ENCODE data around the gene TENM4. TPM values are rescaled to one million over a fixed set of nuclear protein-coding genes. Genes with fewer than 3 reads are reported as not detected.

TENM4 gene
- total and polyA plus RNA-seq, 4 donors: 0.02 to 0.33 (median 0.14) TPM

DNA sequence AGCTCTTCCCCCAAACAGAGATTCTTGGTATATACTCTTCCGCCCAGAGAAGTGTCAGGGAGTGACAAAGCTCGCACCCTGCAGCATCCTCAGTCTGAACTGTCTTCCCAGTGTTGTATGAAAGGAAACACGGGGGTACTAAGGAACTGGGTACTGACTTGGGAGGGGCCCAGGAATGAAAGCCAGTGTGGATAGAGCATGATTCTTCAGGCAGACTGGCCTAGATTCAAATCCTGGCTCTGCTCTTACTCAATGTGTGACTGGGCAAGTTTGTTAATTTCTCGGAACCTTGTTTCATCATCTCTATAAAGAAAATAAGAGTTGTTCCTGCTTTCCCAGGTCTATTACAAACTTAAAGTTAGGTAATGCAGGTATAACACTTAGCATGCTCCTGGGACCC is 600.2 kb downstream of the TENM4 start:
- peaks cover 0 to 9% (median 5%) of the 10 kb centered on the region in 4 donors for H3K4me1 ChIP-seq (ENCODE audit: control insufficient read depth in 4 of 4, insufficient read depth in 4 of 4, low read length in 3 of 4)
- 66% methylated on average over 4 of the region's 4 CpGs for WGBS
- no peak overlapping the region for H3K27ac ChIP-seq (ENCODE audit: low read depth in 1 of 2, low read length in 2 of 2)
- H3K9me3 ChIP-seq (ENCODE audit: control insufficient read depth in 4 of 4, low read length in 3 of 4): no peaks in the 10 kb centered on the region
- no peak overlapping the region for H3K4me3 ChIP-seq (ENCODE audit: low read depth in 1 of 3, low read length in 3 of 3)
- no peaks in the 10 kb centered on the region for H3K27me3 ChIP-seq (ENCODE audit: control insufficient read depth in 4 of 4, insufficient read depth in 4 of 4, low read length in 3 of 4)
- H3K36me3 ChIP-seq (ENCODE audit: control insufficient read depth in 4 of 4, insufficient read depth in 3 of 4, low read depth in 1 of 4, low read length in 3 of 4): no peaks in the 10 kb centered on the region
- TF ChIP-seq RXRA (IDR thresholded peaks at IDR 0.05) (peak in 1 of 2 donors; percentile 54), HNF4G (IDR thresholded peaks at IDR 0.05) (no peak), JUND (IDR thresholded peaks at IDR 0.05) (peak in 1 of 2 donors; percentile 58), ATF3 (IDR thresholded peaks at IDR 0.05) (no peak), HNF4A (conservative IDR thresholded peaks at IDR 0.05) (peak; percentile 48 to 63), RAD21 (IDR thresholded peaks at IDR 0.05) (peak in 1 of 2 donors; percentile 17), SP1 (IDR thresholded peaks at IDR 0.05) (peak; percentile 15)
- no peak overlapping the region for H3K9ac ChIP-seq (ENCODE audit: low read depth in 1 of 2, low read length in 2 of 2)
- no peak for DNase-seq (ENCODE audit: low spot score)

GRCh38 chr11:78840200-78840599 is 600.6 kb downstream of the TENM4 start:
- TF ChIP-seq TAF1 (conservative IDR thresholded peaks at IDR 0.05) (no peak), NR2F2 (IDR thresholded peaks at IDR 0.05) (peak; percentile 20)
- 79% methylated on average over 3 of the region's 3 CpGs for WGBS
- DNase-seq (ENCODE audit: low spot score): no peak
- peaks cover 0 to 9% (median 5%) of the 10 kb centered on the region in 4 donors for H3K4me1 ChIP-seq (ENCODE audit: control insufficient read depth in 4 of 4, insufficient read depth in 4 of 4, low read length in 3 of 4)
- no peaks in the 10 kb centered on the region for H3K27me3 ChIP-seq (ENCODE audit: control insufficient read depth in 4 of 4, insufficient read depth in 4 of 4, low read length in 3 of 4)
- H3K9ac ChIP-seq (ENCODE audit: low read depth in 1 of 2, low read length in 2 of 2): no peak overlapping the region
- no peak overlapping the region for H3K4me3 ChIP-seq (ENCODE audit: low read depth in 1 of 3, low read length in 3 of 3)
- no peaks in the 10 kb centered on the region for H3K9me3 ChIP-seq (ENCODE audit: control insufficient read depth in 4 of 4, low read length in 3 of 4)
- no peaks in the 10 kb centered on the region for H3K36me3 ChIP-seq (ENCODE audit: control insufficient read depth in 4 of 4, insufficient read depth in 3 of 4, low read depth in 1 of 4, low read length in 3 of 4)
- no peak overlapping the region for H3K27ac ChIP-seq (ENCODE audit: low read depth in 1 of 2, low read length in 2 of 2)

DNA sequence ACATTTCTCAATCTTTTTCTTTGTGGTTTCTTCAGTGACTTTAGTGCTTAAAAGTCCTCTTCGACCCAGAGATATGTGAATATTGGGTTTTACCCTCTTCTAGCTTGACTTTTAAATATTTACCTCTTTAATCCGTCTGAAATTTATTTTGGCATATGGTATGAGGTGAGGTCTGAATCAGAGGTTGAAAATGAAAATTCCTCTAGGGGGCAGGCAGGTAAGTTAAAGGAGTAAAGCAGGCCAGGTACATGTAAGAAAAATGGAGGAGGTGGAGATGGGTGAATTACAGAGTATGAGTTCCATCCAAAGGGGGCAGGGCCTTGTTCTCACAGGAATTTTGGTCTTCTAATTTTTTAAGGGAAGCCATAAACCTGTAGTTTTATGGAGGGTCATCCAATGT is 602.4 kb downstream of the TENM4 start:
- Histone ChIP-seq H3K36me3 (ENCODE audit: control insufficient read depth in 4 of 4, insufficient read depth in 3 of 4, low read depth in 1 of 4, low read length in 3 of 4) (no peaks in the 10 kb centered on the region), H3K4me3 (ENCODE audit: low read depth in 1 of 3, low read length in 3 of 3) (no peak overlapping the region), H3K9ac (ENCODE audit: low read depth in 1 of 2, low read length in 2 of 2) (no peak overlapping the region), H3K27ac (ENCODE audit: low read depth in 1 of 2, low read length in 2 of 2) (no peak overlapping the region), H3K27me3 (ENCODE audit: control insufficient read depth in 4 of 4, insufficient read depth in 4 of 4, low read length in 3 of 4) (no peaks in the 10 kb centered on the region), H3K9me3 (ENCODE audit: control insufficient read depth in 4 of 4, low read length in 3 of 4) (no peaks in the 10 kb centered on the region), H3K4me1 (ENCODE audit: control insufficient read depth in 4 of 4, insufficient read depth in 4 of 4, low read length in 3 of 4) (peaks cover 0 to 9% (median 5%) of the 10 kb centered on the region in 4 donors)
- 54% methylated on average over 2 of the region's 2 CpGs for whole genome bisulfite sequencing
- no peak for TF ChIP-seq FOXA2 (IDR thresholded peaks at IDR 0.05)
- TF ChIP-seq, protein P1, sequence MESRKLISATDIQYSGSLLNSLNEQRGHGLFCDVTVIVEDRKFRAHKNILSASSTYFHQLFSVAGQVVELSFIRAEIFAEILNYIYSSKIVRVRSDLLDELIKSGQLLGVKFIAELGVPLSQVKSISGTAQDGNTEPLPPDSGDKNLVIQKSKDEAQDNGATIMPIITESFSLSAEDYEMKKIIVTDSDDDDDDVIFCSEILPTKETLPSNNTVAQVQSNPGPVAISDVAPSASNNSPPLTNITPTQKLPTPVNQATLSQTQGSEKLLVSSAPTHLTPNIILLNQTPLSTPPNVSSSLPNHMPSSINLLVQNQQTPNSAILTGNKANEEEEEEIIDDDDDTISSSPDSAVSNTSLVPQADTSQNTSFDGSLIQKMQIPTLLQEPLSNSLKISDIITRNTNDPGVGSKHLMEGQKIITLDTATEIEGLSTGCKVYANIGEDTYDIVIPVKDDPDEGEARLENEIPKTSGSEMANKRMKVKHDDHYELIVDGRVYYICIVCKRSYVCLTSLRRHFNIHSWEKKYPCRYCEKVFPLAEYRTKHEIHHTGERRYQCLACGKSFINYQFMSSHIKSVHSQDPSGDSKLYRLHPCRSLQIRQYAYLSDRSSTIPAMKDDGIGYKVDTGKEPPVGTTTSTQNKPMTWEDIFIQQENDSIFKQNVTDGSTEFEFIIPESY (IDR thresholded peaks at IDR 0.05): no peak
- peak in 1 of 2 donors; percentile 47 for TF ChIP-seq RAD21 (IDR thresholded peaks at IDR 0.05)
- no peak for DNase-seq (ENCODE audit: low spot score)

DNA sequence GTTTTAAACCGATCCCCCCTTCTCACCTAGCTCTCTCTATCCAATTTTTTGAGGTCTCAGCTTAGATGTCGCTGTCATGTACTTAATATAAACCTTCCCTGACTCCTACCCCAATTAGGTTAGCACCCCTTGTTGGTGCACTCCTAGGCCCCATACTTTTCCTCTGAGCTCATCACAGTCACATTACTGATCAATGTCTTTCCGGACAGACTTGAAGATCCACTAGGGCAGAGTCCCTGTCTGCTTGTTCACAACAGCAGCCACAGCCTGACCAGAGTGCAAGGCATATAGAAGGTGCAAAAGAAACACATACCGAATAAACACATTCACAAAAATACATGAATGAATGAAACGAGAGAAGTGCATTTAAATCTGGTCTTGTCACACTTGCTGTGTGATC is 605.2 kb downstream of the TENM4 start:
- no peaks in the 10 kb centered on the region for H3K36me3 ChIP-seq (ENCODE audit: control insufficient read depth in 4 of 4, insufficient read depth in 3 of 4, low read depth in 1 of 4, low read length in 3 of 4)
- H3K27me3 ChIP-seq (ENCODE audit: control insufficient read depth in 4 of 4, insufficient read depth in 4 of 4, low read length in 3 of 4): no peaks in the 10 kb centered on the region
- no peaks in the 10 kb centered on the region for H3K9me3 ChIP-seq (ENCODE audit: control insufficient read depth in 4 of 4, low read length in 3 of 4)
- no peak overlapping the region for H3K27ac ChIP-seq (ENCODE audit: low read depth in 1 of 2, low read length in 2 of 2)
- DNase-seq (ENCODE audit: low spot score): no peak
- 92% methylated on average over 5 of the region's 5 CpGs for WGBS
- H3K4me1 ChIP-seq (ENCODE audit: control insufficient read depth in 4 of 4, insufficient read depth in 4 of 4, low read length in 3 of 4): peaks cover 0 to 5% (median under 1%) of the 10 kb centered on the region in 4 donors
- H3K4me3 ChIP-seq (ENCODE audit: low read depth in 1 of 3, low read length in 3 of 3): no peak overlapping the region
- H3K9ac ChIP-seq (ENCODE audit: low read depth in 1 of 2, low read length in 2 of 2): no peak overlapping the region
- no peak for TF ChIP-seq ATF3 (IDR thresholded peaks at IDR 0.05)
- TF ChIP-seq GABPA (IDR thresholded peaks at IDR 0.05 in 1 of 2, conservative IDR thresholded peaks at IDR 0.05 in 1 of 2): no peak
- no peak for TF ChIP-seq CTCF (IDR thresholded peaks at IDR 0.05; ENCODE audit: low read depth, low read length, missing input control)
- TF ChIP-seq MAX (IDR thresholded peaks at IDR 0.05): no peak
- TF ChIP-seq, protein P1 (IDR thresholded peaks at IDR 0.05): no peak
- TF ChIP-seq RXRA (IDR thresholded peaks at IDR 0.05): no peak
- TF ChIP-seq HNF4G (IDR thresholded peaks at IDR 0.05): no peak
- no peak for TF ChIP-seq NR2F2 (IDR thresholded peaks at IDR 0.05)
- no peak for TF ChIP-seq SP1 (IDR thresholded peaks at IDR 0.05)
